Karpas-422 (cell line): ENCODE measurements around the gene KCTD5. TPM values are rescaled to one million over a fixed set of nuclear protein-coding genes. Genes with fewer than 3 reads are reported as not detected.
A peak's percentile ranks its signal among the peaks of the same experiment; 100 is the strongest.
"Not testable (repeated sequence)": the region's sequence is repeated elsewhere in the genome, so short reads cannot be mapped to it uniquely, and the experiment has no call there.

Source experiments
- DNase-seq: peaks from one replicate; pipeline ENCODE4 v3.0.0-alpha.2; 2015
- H2AFZ ChIP-seq: fragments of 200-600 bp; sonication (generic); 2 replicates; pipeline ENCODE4 v1.6.1; 2014; ENCODE audit warnings: antibody characterized with exemption, low read length, mixed read lengths
- H3K27ac ChIP-seq: fragments of 200-600 bp; sonication (generic); 2 replicates; pipeline ENCODE4 v1.5.1; 2014; ENCODE audit warnings: mild to moderate bottlenecking, low read length, moderate library complexity
- H3K27me3 ChIP-seq: fragments of 200-600 bp; sonication (generic); 2 replicates; pipeline ENCODE4 v1.6.1; 2014; ENCODE audit warnings: low read length, mixed read lengths
- H3K36me3 ChIP-seq: fragments of 200-600 bp; sonication (generic); 2 replicates; pipeline ENCODE4 v1.6.1; 2014; ENCODE audit warnings: low read length, mixed read lengths; ENCODE audit not compliant: insufficient read depth
- H3K4me1 ChIP-seq: fragments of 200-600 bp; sonication (generic); 2 replicates; pipeline ENCODE4 v1.6.1; 2014; ENCODE audit warnings: mild to moderate bottlenecking, low read length, mixed read lengths
- H3K4me2 ChIP-seq: fragments of 200-600 bp; sonication (generic); 2 replicates; pipeline ENCODE4 v1.6.1; 2014; ENCODE audit warnings: low read length, low read depth, mild to moderate bottlenecking; ENCODE audit not compliant: poor library complexity, severe bottlenecking
- H3K4me3 ChIP-seq: fragments of 200-600 bp; sonication (generic); 2 replicates; pipeline ENCODE4 v1.5.1; 2014; ENCODE audit warnings: mild to moderate bottlenecking, antibody characterized with exemption, low read length, mixed read lengths
- H3K79me2 ChIP-seq: fragments of 200-600 bp; sonication (generic); 2 replicates; pipeline ENCODE4 v1.6.1; 2014; ENCODE audit warnings: mild to moderate bottlenecking, low read length, mixed read lengths
- H3K9ac ChIP-seq: fragments of 200-600 bp; sonication (generic); 2 replicates; pipeline ENCODE4 v1.6.0; 2014; ENCODE audit warnings: low read length
- H3K9me2 ChIP-seq: fragments of 200-600 bp; sonication (generic), shearing (Covaris generic); replicated peaks from 2 replicates; pipeline ENCODE4 v1.6.0; 2014; ENCODE audit warnings: mild to moderate bottlenecking, low read length, moderate library complexity; ENCODE audit not compliant: insufficient read depth
- H3K9me3 ChIP-seq: fragments of 300-700, 200-600 bp; sonication (generic); 2 replicates; pipeline ENCODE4 v1.6.1; 2014; ENCODE audit warnings: low read length, mixed read lengths
- H4K20me1 ChIP-seq: fragments of 200-600 bp; sonication (generic); 2 replicates; pipeline ENCODE4 v1.6.1; 2014; ENCODE audit warnings: mild to moderate bottlenecking, antibody characterized with exemption, low read length, low read depth; ENCODE audit not compliant: insufficient read depth
- total RNA-seq: library from RNA; depleted of rRNA; stranded (reverse); fragments of >200 nt; shearing (Covaris generic); gene quantifications from 2 replicates; pipeline ENCODE4 v1.2.3, GENCODE V29; 2014; ENCODE audit warnings: low replicate concordance

KCTD5 gene
- total RNA-seq, 1 experiment from 2014 or later: 15.7 TPM

DNA sequence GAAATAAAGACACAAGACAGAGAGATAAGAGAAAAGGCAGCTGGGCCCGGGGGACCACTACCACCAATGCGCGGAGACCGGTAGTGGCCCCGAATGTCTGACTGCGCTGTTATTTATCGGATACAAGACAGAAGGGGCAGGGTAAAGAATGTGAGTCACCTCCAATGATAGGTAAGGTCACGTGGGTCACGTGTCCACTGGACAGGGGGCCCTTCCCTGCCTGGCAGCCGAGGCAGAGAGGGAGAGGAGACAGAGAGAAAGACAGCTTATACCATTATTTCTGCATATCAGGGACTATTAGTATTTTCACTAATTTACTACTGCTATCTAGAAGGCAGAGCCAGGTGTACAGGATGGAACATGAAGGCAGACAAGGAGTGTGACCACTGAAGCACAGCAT lies 12.7 kb upstream of the KCTD5 start:
- DNase-seq, H3K27ac ChIP-seq, H3K4me3 ChIP-seq, H4K20me1 ChIP-seq, H3K36me3 ChIP-seq, H3K9me2 ChIP-seq, H3K9me3 ChIP-seq, H2AFZ ChIP-seq, H3K27me3 ChIP-seq, H3K9ac ChIP-seq: not testable (repeated sequence)
- H3K4me1 ChIP-seq: peaks cover 22% of the 10 kb centered on the region
- H3K4me2 ChIP-seq: peak overlapping the region; percentile 15
- peaks cover 10% of the 10 kb centered on the region for H3K79me2 ChIP-seq

DNA sequence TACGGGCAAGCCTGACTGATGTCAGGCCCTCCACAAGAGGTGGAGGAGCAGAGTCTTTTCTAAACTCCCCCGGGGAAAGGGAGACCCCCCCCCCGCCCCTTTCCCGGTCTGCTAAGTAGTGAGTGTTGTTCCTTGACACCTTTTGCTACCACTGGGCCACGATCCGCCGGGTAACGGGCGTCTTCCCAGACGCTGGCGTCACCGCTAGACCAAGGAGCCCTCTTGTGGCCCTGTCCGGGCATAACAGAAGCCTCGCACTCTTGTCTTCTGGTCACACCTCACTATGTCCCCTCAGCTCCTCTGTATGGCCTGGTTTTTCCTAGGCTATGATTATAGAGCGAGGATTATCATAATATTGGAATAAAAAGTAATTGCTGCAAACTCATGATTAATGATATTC lies 12.3 kb upstream of the KCTD5 start:
- H3K4me3 ChIP-seq, H3K36me3 ChIP-seq, H3K9me2 ChIP-seq, H3K9ac ChIP-seq, H3K27me3 ChIP-seq, H3K27ac ChIP-seq, H2AFZ ChIP-seq, H4K20me1 ChIP-seq, H3K9me3 ChIP-seq: not testable (repeated sequence)
- H3K4me1 ChIP-seq: peaks cover 22% of the 10 kb centered on the region
- peak; percentile 78 for DNase-seq
- peaks cover 10% of the 10 kb centered on the region for H3K79me2 ChIP-seq
- peak overlapping the region; percentile 15 for H3K4me2 ChIP-seq

GRCh38 chr16:2671193-2671592 lies 11.1 kb upstream of the KCTD5 start:
- Histone ChIP-seq H3K4me3 (peak overlapping the region; percentile 69; the same call in 1 of the 2 replicates), H3K4me2 (peak overlapping the region; percentile 73), H3K79me2 (peaks cover 10% of the 10 kb centered on the region), H3K4me1 (peaks cover 22% of the 10 kb centered on the region), H3K9ac (peak overlapping the region; percentile 2; the same call in 1 of the 2 replicates)
- H3K27ac ChIP-seq, H3K36me3 ChIP-seq, H3K9me3 ChIP-seq, H3K27me3 ChIP-seq, H4K20me1 ChIP-seq, H2AFZ ChIP-seq, H3K9me2 ChIP-seq: not testable (repeated sequence)
- peak; percentile 60 for DNase-seq

- Histone ChIP-seq H3K79me2 (peaks cover 10% of the 10 kb centered on the region), H3K9ac (peak overlapping the region; percentile 67), H2AFZ (no peak overlapping the region), H3K4me1 (peaks cover 22% of the 10 kb centered on the region), H3K27me3 (no peaks in the 10 kb centered on the region), H3K36me3 (no peaks in the 10 kb centered on the region), H4K20me1 (peaks cover 4% of the 10 kb centered on the region; the same call in 1 of the 2 replicates), H3K9me3 (no peaks in the 10 kb centered on the region), H3K4me2 (peak overlapping the region; percentile 73), H3K27ac (no peak overlapping the region), H3K4me3 (peak overlapping the region; percentile 69; the same call in 1 of the 2 replicates), H3K9me2 (no peaks in the 10 kb centered on the region)
- no peak for DNase-seq
Observed at GRCh38 chr16:2671741-2672140, 10.6 kb upstream of the KCTD5 start.

GRCh38 chr16:2673066-2673999 lies 9.0 kb upstream of the KCTD5 start:
- peak; percentile 98 for DNase-seq

DNA sequence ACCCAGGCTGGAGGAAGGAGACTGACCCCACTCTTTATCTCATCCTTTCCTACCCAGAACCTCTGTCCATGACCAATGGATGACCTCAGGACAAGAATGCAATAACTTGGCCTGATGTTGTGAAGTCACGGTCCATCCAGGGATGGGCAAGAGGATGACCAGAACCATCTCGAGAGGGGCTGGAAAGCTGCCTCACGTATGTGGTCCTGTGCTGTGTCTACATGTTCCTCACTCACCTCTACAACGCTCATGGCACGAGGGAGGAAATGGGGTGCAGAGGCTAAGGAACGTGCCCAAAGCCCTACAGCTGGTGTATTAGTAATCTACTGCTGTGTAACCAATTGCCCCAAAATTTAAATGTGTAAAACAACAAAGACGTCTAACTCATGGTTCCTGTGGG lies 7.3 kb upstream of the KCTD5 start:
- H3K9ac ChIP-seq: no peak overlapping the region
- no peak for DNase-seq
- no peaks in the 10 kb centered on the region for H3K27me3 ChIP-seq
- no peak overlapping the region for H3K27ac ChIP-seq
- peaks cover 4% of the 10 kb centered on the region; the same call in 1 of the 2 replicates for H4K20me1 ChIP-seq
- H3K4me1 ChIP-seq: peaks cover 20% of the 10 kb centered on the region
- no peak overlapping the region for H3K4me3 ChIP-seq
- peaks cover 10% of the 10 kb centered on the region for H3K79me2 ChIP-seq
- no peak overlapping the region for H2AFZ ChIP-seq
- no peaks in the 10 kb centered on the region for H3K9me2 ChIP-seq
- no peaks in the 10 kb centered on the region for H3K36me3 ChIP-seq
- no peaks in the 10 kb centered on the region for H3K9me3 ChIP-seq
- no peak overlapping the region for H3K4me2 ChIP-seq

More at GRCh38 chr16:2673066-2673999, 9.0 kb upstream of the KCTD5 start:
- Histone ChIP-seq H4K20me1 (peaks cover 4% of the 10 kb centered on the region; the same call in 1 of the 2 replicates), H3K27me3 (no peaks in the 10 kb centered on the region), H3K79me2 (peaks cover 10% of the 10 kb centered on the region), H3K4me2 (peak overlapping the region; percentile 90), H3K9me2 (no peaks in the 10 kb centered on the region), H3K4me3 (peak overlapping the region; percentile 95), H3K27ac (no peak overlapping the region), H2AFZ (peak overlapping the region; percentile 94), H3K4me1 (peaks cover 22% of the 10 kb centered on the region), H3K9ac (peak overlapping the region; percentile 72), H3K9me3 (no peaks in the 10 kb centered on the region), H3K36me3 (no peaks in the 10 kb centered on the region)

DNA sequence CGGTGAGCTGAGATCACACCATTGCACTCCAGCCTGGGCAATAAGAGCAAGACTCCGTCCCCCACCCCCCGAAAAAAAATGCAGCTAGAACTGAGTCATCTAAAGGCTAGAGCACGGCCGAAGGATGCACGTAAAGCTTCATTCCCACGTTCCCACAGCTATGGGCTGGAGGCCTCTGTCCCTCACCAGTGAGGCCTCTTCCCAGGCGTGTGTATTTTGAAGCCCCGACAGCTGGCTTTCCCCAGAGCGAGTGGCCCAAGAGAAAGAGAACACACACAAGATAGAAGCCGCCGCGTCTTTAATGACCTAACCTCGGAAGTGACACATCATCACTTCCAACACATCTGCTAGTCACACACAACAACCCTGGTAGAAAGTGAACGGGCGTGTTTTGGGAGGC lies 6.6 kb upstream of the KCTD5 start:
- H3K9me3 ChIP-seq: no peaks in the 10 kb centered on the region
- peaks cover 20% of the 10 kb centered on the region for H3K4me1 ChIP-seq
- no peak overlapping the region for H3K27ac ChIP-seq
- no peaks in the 10 kb centered on the region for H3K9me2 ChIP-seq
- H4K20me1 ChIP-seq: peaks cover 4% of the 10 kb centered on the region; the same call in 1 of the 2 replicates
- H3K27me3 ChIP-seq: no peaks in the 10 kb centered on the region
- H3K36me3 ChIP-seq: no peaks in the 10 kb centered on the region
- H3K79me2 ChIP-seq: peaks cover 10% of the 10 kb centered on the region
- no peak overlapping the region for H2AFZ ChIP-seq
- no peak overlapping the region for H3K4me3 ChIP-seq
- no peak overlapping the region for H3K4me2 ChIP-seq
- no peak for DNase-seq
- H3K9ac ChIP-seq: no peak overlapping the region

GRCh38 chr16:2676937-2677336 lies 5.4 kb upstream of the KCTD5 start:
- not testable (repeated sequence) for H3K9me2 ChIP-seq, H3K36me3 ChIP-seq, H2AFZ ChIP-seq, DNase-seq, H3K27me3 ChIP-seq, H3K9ac ChIP-seq, H3K4me3 ChIP-seq, H3K4me2 ChIP-seq, H4K20me1 ChIP-seq, H3K9me3 ChIP-seq, H3K27ac ChIP-seq
- H3K4me1 ChIP-seq: peaks cover 20% of the 10 kb centered on the region
- peaks cover 18% of the 10 kb centered on the region for H3K79me2 ChIP-seq
